Gastrocnemius medialis (tissue), 4 donors: Measurements from ENCODE around the gene PPP2R5C.

Source experiments
- POLR2A ChIP-seq, 2 donors: fragments of 450-650 bp; IDR thresholded peaks; one replicate each; pipeline ENCODE4 v1.6.1; 2017; ENCODE audit warnings: antibody characterized with exemption in 2 of 2, mild to moderate bottlenecking in 2 of 2, moderate library complexity in 2 of 2
- TF ChIP-seq, protein P1 (sequence below), 5 experiments: fragments of 450-650 bp in 3 of 5; fragments of 200-600 bp in 2 of 5; sonication (generic) in 2 of 5; IDR thresholded peaks in 4 of 5; conservative IDR thresholded peaks in 1 of 5; 1 replicate in 4 of 5; 2 replicates in 1 of 5; pipeline ENCODE4 v1.5.1; 2016 to 2019; ENCODE audit warnings: antibody characterized with exemption in 5 of 5, mild to moderate bottlenecking in 3 of 5, moderate library complexity in 3 of 5

GRCh38 chr14:101926620-101927019 lies 165.1 kb downstream of the PPP2R5C start:
- TF ChIP-seq, protein P1, sequence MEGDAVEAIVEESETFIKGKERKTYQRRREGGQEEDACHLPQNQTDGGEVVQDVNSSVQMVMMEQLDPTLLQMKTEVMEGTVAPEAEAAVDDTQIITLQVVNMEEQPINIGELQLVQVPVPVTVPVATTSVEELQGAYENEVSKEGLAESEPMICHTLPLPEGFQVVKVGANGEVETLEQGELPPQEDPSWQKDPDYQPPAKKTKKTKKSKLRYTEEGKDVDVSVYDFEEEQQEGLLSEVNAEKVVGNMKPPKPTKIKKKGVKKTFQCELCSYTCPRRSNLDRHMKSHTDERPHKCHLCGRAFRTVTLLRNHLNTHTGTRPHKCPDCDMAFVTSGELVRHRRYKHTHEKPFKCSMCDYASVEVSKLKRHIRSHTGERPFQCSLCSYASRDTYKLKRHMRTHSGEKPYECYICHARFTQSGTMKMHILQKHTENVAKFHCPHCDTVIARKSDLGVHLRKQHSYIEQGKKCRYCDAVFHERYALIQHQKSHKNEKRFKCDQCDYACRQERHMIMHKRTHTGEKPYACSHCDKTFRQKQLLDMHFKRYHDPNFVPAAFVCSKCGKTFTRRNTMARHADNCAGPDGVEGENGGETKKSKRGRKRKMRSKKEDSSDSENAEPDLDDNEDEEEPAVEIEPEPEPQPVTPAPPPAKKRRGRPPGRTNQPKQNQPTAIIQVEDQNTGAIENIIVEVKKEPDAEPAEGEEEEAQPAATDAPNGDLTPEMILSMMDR (IDR thresholded peaks at IDR 0.05 in 4 of 5, conservative IDR thresholded peaks at IDR 0.05 in 1 of 5): no peak
- TF ChIP-seq POLR2A (IDR thresholded peaks at IDR 0.05): no peak
